Hepatocyte (in vitro differentiated cells): Measurements from ENCODE around the gene ZSCAN21. TPM values are rescaled to one million over a fixed set of nuclear protein-coding genes. Genes with fewer than 3 reads are reported as not detected.

ENCODE experiments used
- DNase-seq: peaks from one replicate; pipeline ENCODE4 v3.0.0-alpha.2; 2016; ENCODE audit warnings: low spot score
- H2AFZ ChIP-seq: fragments of 200-600 bp; sonication (generic); 2 replicates; pipeline ENCODE4 v1.6.0; 2016; ENCODE audit warnings: antibody characterized with exemption, mild to moderate bottlenecking
- H3K27ac ChIP-seq: fragments of 200-600 bp; sonication (generic); 2 replicates; pipeline ENCODE4 v1.5.1; 2016; ENCODE audit warnings: mild to moderate bottlenecking
- H3K27me3 ChIP-seq: fragments of 200-600 bp; sonication (generic); 2 replicates; pipeline ENCODE4 v1.6.1; 2016
- H3K36me3 ChIP-seq: fragments of 200-600 bp; sonication (generic); replicated peaks from 2 replicates; pipeline ENCODE4 v1.5.1; 2016; ENCODE audit warnings: low read depth; ENCODE audit not compliant: insufficient read depth
- H3K4me1 ChIP-seq: fragments of 200-600 bp; sonication (generic); 2 replicates; pipeline ENCODE4 v1.5.1; 2016; ENCODE audit warnings: mild to moderate bottlenecking, moderate library complexity; ENCODE audit not compliant: insufficient read depth
- H3K4me2 ChIP-seq: fragments of 200-600 bp; sonication (generic); 2 replicates; pipeline ENCODE4 v1.6.0; 2016
- H3K4me3 ChIP-seq: fragments of 200-600 bp; sonication (generic); 2 replicates; pipeline ENCODE4 v1.5.1; 2016; ENCODE audit warnings: mild to moderate bottlenecking
- H3K79me2 ChIP-seq: fragments of 200-600 bp; sonication (generic); 2 replicates; pipeline ENCODE4 v1.6.0; 2017; ENCODE audit warnings: mild to moderate bottlenecking
- H3K9me2 ChIP-seq: fragments of 200-600 bp; sonication (generic); replicated peaks from 2 replicates; pipeline ENCODE4 v1.6.0; 2017; ENCODE audit warnings: mild to moderate bottlenecking; ENCODE audit not compliant: insufficient read depth
- H3K9me3 ChIP-seq: fragments of 200-600 bp; sonication (generic); 2 replicates; pipeline ENCODE4 v1.5.1; 2016; ENCODE audit warnings: low read depth, mild to moderate bottlenecking
- H4K20me1 ChIP-seq: fragments of 200-600 bp; sonication (generic); 2 replicates; pipeline ENCODE4 v1.6.0; 2016; ENCODE audit warnings: mild to moderate bottlenecking; ENCODE audit not compliant: insufficient read depth, poor library complexity, severe bottlenecking
- CTCF ChIP-seq: fragments of 200-600 bp; sonication (generic); IDR thresholded peaks from 2 replicates; pipeline ENCODE4 v1.5.1; 2016; ENCODE audit warnings: antibody characterized with exemption, mild to moderate bottlenecking; ENCODE audit not compliant: poor library complexity
- EZH2 ChIP-seq: fragments of 200-600 bp; sonication (generic); IDR thresholded peaks from 2 replicates; pipeline ENCODE4 v1.6.1; 2016; ENCODE audit warnings: antibody characterized with exemption, mild to moderate bottlenecking, borderline replicate concordance
- EZH2phosphoT487 ChIP-seq: fragments of 200-600 bp; sonication (generic); IDR thresholded peaks from one replicate; pipeline ENCODE4 v1.6.1; 2018; ENCODE audit warnings: antibody characterized with exemption, mild to moderate bottlenecking, low read depth, moderate library complexity; ENCODE audit not compliant: unreplicated experiment, severe bottlenecking
- WGBS: methylation state at CpG from one replicate; pipeline ENCODE4 v1.1.6; 2016; ENCODE audit warnings: low lambda C conversion rate; ENCODE audit errors: missing lambda C conversion rate; 5-methylcytosine and 5-hydroxymethylcytosine counted together
- polyA plus RNA-seq: library from polyadenylated mRNA; unstranded; fragments of >200 nt; fragmentation: Nextera tagmentation; extraction: Ambion mirVana; gene quantifications from 2 replicates; pipeline ENCODE4 v1.2.1, GENCODE V29; 2016
- total RNA-seq: library from RNA; depleted of rRNA; stranded (reverse); fragments of >200 nt; gene quantifications from 2 replicates; pipeline ENCODE4 v1.2.3, GENCODE V29; 2014

ZSCAN21 gene
- total and polyA plus RNA-seq, 2 experiments from 2014 or later = 9.6 to 12.8 TPM

- 75% methylated on average over 7 of the region's 7 CpGs for WGBS
Measured at GRCh38 chr7:100079024-100079560, 29.5 kb downstream of the ZSCAN21 start.

GRCh38 chr7:100080907-100081534 is 31.4 kb downstream of the ZSCAN21 start:
- peak; percentile 68 for DNase-seq
- Histone ChIP-seq H3K4me3 (peak overlapping the region; percentile 77), H3K27me3 (no peaks in the 10 kb centered on the region), H4K20me1 (peaks cover 17% of the 10 kb centered on the region), H3K27ac (peak overlapping the region; percentile 92), H3K79me2 (peaks cover 54% of the 10 kb centered on the region), H3K9me3 (no peaks in the 10 kb centered on the region), H3K4me2 (peak overlapping the region; percentile 90), H2AFZ (peak overlapping the region; percentile 37), H3K4me1 (peaks cover 35% of the 10 kb centered on the region), H3K36me3 (peaks cover 9% of the 10 kb centered on the region), H3K9me2 (no peaks in the 10 kb centered on the region)
- WGBS = 1% methylated on average over 33 of the region's 34 CpGs
- no peak for TF ChIP-seq EZH2phosphoT487
- TF ChIP-seq EZH2 = no peak
- TF ChIP-seq CTCF = no peak

More at GRCh38 chr7:100079024-100079560, 29.5 kb downstream of the ZSCAN21 start:
- Histone ChIP-seq H3K9me3 (peaks cover 5% of the 10 kb centered on the region), H3K79me2 (peaks cover 72% of the 10 kb centered on the region), H2AFZ (no peak overlapping the region), H3K27ac (peak overlapping the region; percentile 92), H3K36me3 (peaks cover 24% of the 10 kb centered on the region), H3K4me2 (peak overlapping the region; percentile 90), H4K20me1 (peaks cover 17% of the 10 kb centered on the region), H3K9me2 (no peaks in the 10 kb centered on the region), H3K4me3 (peak overlapping the region; percentile 77), H3K27me3 (no peaks in the 10 kb centered on the region), H3K4me1 (peaks cover 35% of the 10 kb centered on the region)
- TF ChIP-seq EZH2 (no peak), EZH2phosphoT487 (no peak), CTCF (no peak)
- DNase-seq = peak; percentile 69

- Histone ChIP-seq H3K9me2 (no peaks in the 10 kb centered on the region), H3K4me2 (peak within 1 kb of the TSS; percentile 90), H3K27me3 (no peaks in the 10 kb centered on the region), H3K4me1 (peaks cover 35% of the 10 kb centered on the region), H2AFZ (peak within 1 kb of the TSS; percentile 37), H4K20me1 (peaks cover 17% of the 10 kb centered on the region), H3K36me3 (peaks cover 7% of the 10 kb centered on the region), H3K9me3 (no peaks in the 10 kb centered on the region), H3K27ac (peak within 1 kb of the TSS; percentile 92), H3K4me3 (peak within 1 kb of the TSS; percentile 77), H3K79me2 (peaks cover 48% of the 10 kb centered on the region)
- TF ChIP-seq CTCF (peak; percentile 99), EZH2 (no peak), EZH2phosphoT487 (no peak)
- under 1% methylated on average over 45 of the region's 55 CpGs for WGBS
- DNase-seq = peak; percentile 99
Measured at GRCh38 chr7:100081535-100082102, 32.0 kb downstream of the ZSCAN21 start, which contains the start of gene ZNF3. Gene ZNF3, minus strand, starts transcription at chr7:100081723. Its CDS starts 4,366 bp downstream, at chr7:100077357.
